GM18502 (cell line): ENCODE data around the gene KCNK1.

Experiments used
- ATAC-seq: cut with Tn5 transposase; IDR thresholded peaks from one replicate; pipeline ENCODE4 v1.9.1; 2021; ENCODE audit warnings: mild to moderate bottlenecking; ENCODE audit not compliant: unreplicated experiment, poor library complexity

The KCNK1 gene

DNA sequence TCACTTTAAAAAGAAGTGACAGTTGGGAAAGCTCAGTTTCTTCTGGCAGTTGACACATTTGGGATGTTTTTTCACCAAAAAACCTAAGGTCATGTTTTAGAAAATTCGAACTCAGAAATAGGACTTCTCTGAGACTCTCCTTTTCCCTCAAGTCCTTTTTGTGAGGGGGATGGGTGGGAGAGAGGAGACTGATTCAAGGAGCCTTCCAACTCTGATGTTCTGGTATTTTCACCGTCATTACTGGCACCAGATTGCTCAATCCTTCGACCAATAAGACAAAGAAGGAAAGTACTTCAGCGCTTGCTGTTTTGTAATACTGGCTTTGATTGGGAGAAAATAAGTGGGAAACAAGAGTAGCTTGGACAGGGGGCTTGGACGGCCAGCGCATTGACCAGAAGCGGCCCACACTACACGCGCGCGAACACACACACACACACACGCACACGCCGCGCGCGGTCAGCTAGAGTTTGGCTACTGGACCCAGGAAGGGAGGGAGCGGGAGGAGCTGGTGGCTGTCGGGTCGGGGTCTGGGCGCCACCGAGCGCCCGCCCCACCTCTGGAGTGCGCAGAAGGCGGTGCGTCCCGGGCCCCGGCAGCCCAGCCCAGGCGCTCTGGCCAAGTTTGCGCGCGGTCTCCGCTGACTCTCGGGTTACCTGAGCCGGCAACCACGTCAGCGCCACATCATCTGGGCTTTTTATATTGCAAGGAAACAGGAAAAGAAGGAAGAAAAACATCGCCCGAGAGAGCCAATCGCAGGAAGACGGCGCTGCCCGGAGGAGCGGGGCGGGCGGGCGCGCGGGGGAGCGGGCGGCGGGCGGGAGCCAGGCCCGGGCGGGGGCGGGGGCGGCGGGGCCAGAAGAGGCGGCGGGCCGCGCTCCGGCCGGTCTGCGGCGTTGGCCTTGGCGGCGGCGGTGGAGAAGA lies at the start of gene KCNK1:
Gene KCNK1, plus strand, starts transcription at position 855 of the 921 bp plus-strand sequence. Its CDS starts 66 bp downstream, at position 921.
- peak; percentile 44 for ATAC-seq

DNA sequence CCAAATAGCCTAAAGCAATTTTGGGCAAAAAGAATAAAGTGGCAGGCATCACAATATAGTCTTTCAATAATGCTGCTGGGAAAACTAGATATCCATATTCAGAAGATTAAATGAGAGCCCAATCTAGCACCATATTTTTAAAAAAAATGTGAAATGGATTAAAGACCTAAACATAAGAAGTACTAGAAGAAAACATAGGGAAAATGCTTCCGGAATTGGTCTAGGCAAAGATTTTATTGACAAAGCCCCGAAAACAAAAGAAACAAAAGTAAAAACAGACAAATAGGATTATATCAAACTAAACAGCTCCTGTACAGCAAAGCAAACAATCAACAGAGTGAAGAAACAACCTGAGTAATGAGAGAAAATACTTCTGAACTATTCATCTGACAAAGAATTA lies 48.6 kb upstream of the KCNK1 start:
- ATAC-seq = no peak

DNA sequence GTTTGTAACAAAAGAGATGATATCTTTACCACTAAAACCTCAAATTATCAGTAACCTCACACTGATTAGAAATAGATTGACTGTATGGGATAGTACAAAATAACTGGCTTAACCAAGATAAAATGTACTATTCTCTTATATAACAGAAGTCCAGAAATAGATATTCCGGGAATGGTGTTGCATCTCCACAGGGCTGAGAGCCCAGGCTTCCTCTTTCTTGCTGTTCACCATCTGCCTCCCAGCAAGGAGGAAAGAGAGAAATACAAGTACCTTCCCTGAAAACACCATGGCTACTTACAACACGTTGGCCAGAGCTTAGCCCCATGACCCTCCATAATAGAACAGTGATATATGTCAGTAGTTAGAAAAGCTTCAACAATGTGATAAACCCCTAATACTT lies 47.0 kb upstream of the KCNK1 start:
- ATAC-seq = no peak

DNA sequence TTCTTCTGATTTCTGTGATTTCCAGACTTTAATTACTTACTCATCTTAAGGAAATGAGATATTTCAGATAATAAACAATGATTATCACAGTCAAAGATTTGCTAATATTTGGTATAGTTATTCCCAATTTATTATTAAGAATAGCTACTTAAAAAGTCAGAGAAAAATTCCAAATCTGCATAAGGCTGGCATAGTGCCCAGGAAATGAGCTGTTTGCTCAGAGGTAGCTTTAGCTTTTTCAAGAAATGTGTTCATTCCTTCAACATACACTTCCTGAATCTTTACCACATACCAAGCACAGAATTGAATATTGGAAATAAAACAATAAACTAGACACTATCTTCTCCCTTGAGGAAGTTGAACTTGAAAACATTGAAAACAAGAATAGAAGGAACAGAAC lies 44.3 kb upstream of the KCNK1 start:
- ATAC-seq = no peak

DNA sequence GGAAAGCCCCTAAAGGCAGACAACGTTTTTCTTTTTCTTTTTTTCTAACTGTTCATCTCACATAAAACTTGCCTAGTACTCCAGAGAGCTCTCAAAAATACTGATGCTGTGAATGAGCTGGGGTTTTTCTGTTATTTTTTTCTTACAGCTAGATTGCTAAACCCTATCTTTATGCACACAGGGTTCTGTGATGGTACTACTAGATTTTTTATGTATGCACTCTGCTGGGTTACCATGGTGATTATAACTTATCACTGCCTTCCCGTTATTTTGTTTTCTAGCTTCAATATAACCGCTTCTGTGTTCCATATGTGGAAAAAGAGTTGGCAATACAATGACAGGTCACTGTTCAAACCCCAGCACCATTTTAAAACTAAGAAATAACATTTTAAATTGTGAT lies 43.7 kb upstream of the KCNK1 start:
- no peak for ATAC-seq

DNA sequence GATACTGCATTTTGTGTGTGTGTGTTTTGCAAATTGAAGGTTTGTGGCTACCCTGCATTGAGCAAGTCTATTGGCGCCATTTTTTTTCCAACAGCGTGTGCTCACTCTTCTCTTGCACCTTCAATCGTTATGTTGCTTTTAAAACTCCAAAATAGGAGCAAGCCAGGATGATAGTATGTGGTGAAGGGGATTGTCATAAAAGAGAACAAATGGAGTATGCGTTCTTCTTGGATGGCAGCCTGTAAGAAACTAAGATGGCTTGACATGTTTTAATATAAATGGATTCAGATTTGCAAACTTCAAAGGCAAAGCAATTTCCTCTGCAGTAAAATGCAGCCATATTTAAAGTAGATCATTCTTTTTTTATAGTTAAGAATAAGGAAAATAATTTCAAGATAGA lies 43.2 kb upstream of the KCNK1 start:
- ATAC-seq = no peak

DNA sequence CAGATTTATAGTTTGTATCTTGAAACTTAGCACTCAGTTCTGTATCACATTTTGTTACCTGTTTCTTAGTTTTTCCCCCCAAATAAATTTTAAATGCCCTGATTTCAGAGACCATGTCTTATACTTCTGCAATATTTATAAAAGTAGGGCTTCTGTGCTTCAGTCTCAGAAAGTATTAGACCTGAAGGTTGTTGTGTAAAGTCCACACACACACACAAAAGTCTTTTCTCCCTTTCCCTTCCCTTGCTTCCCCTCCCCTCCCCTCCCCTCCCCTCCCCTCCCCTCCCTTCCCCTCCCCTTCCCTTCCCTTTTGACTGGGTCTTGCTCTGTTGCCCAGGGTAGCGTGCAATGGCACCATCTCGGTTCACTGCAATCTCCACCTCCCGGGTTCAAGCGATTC lies 41.0 kb upstream of the KCNK1 start:
- ATAC-seq = no peak

DNA sequence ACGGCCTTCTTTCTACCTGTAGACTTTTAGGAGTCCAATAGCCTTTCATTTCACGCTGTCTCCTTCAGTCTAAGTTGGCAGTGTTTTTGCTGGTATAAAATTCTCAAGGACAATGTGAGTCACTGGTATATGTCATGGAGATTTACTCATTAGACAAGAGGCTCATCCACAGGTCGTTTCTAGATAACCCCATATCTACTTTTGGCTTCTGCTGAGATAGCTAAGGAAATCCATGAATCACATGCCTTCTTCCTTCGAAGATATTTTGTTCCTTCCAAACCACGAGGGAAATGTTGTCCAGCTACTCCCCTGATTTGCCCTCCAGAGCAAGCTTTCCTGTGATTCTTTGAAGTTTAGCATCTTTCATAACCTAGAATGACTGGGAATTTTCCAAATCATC lies 38.5 kb upstream of the KCNK1 start:
- no peak for ATAC-seq

DNA sequence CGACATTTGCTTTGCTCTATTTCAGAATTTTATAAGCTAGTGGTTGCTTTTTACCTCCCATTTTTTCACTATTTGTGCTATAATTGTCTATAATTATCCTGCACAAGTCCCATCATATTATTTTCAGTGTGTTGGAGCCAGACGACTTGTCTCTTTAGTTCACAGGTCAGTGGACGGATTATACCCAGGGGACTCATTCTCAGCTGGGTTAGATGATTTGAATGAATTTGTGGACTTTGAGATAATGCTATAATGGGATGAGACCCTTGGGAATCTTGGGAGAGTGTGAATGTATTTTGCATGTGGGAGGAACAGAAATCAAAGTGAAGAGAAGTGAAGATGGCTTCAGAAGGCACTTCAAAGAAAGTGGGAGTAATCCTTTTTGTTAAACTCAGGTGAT lies 31.5 kb upstream of the KCNK1 start:
- no peak for ATAC-seq

DNA sequence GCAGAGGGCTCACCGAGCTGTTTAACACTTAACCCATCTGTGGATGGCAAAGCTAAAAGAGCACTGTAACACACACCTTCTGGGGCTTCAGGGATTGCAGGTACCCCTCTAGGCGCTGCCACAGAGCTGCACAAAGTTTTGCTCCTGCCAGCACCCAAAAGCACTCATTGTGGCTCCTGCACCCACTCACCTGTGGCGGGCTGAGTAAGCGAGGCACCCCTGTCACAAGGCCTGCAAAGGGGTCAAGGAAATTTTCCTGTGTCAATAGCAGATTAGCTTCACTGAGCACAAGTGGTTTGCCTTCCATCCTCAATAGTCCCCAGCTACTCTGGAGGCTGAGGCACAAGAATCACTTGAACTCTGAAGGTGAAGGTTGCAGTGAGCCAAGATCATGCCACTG lies 29.5 kb upstream of the KCNK1 start:
- no peak for ATAC-seq

DNA sequence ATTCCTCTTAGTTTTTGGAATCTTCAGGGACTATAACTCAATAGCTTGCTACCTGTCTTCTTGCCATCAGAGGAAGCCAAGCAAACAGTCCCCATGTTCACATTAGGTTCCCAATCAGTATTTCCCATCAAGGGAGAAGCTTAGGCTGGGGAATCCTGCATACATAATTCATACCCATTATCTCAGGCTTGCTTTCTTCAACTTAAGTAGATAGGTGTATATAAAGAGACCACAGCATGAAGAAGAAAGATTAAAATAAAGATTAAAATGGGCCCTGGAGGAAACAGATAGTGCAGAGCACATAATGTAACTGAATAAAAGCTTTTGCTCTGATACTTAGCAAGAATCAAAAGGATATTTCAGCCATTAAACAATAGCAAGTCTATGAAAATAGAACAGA lies 29.0 kb upstream of the KCNK1 start:
- ATAC-seq = no peak

DNA sequence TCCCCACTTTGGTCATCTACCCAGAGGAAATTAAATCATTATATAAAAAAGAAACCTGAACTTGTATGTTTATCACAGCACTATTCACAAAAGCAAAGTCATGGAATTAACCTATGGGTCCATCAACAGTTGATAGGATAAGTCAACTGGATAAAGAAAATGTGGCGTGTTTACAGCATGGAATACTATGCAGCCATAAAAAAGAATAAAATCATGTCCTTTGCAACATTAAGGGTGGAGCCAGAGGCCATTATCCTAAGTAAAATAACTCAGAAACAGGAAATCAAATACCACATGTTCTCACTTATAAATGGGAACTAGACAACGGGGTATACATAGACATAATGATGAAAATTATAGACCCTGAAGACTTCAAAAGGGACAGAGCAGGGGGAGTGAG lies 27.6 kb upstream of the KCNK1 start:
- no peak for ATAC-seq

DNA sequence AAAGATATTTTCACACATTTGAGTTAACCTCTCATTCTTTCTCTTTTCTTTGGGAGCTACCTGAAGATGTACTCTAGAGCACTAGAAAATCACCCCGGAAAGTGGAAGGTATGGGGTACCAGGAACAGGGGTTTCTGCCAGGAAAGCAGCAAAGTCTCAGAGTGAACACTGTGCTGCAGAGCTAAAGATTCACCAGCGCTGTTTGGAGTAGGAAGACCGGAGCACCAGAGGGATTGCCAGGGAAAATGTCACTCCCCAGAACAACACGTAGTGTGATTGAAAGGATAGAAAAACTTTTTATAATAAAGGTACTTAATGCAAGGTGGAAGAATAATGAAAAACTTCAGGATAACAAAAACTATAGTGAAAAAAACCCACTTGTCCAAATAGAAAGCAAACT lies 26.7 kb upstream of the KCNK1 start:
- ATAC-seq = no peak

DNA sequence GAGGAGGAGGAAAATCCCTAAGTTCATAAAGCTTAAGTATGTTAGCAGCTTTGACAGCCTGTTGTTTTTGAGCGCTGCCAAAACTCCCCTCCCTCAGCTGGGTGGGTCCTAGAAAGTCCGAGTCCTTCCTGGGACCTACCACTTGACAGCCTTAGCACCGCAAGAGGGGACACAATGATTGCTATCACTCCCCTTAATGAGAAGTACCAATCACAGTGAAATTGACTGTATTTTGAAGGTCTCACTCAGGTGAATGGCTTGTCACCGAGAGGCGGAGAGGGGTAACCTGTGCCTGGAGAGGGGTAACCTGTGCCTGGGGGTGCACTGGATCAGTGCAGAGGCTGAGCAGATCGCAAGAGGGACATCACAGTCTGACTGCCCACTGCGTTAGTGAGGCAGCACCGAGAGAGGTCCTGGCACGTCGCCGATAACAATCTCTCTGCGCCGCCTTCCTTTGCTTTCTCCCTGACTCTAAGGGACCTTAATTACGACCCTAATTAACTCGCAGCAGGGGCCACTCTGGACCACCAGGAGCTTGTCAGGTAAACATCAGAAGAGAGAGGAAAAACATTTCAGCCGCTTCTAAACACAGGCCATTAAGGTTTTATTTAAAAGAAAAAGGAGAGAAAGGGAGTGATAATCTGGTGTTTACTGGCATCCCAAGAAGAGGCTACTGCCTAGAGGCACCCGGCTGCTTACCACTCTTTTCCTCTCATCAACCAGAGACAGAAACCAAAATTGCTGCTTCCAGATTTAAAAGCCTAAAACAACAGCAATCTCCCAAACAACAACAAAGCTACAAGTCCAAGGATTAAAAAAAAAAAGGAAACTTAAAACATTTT lies 25.7 kb upstream of the KCNK1 start:
- ATAC-seq = peak; percentile 52

DNA sequence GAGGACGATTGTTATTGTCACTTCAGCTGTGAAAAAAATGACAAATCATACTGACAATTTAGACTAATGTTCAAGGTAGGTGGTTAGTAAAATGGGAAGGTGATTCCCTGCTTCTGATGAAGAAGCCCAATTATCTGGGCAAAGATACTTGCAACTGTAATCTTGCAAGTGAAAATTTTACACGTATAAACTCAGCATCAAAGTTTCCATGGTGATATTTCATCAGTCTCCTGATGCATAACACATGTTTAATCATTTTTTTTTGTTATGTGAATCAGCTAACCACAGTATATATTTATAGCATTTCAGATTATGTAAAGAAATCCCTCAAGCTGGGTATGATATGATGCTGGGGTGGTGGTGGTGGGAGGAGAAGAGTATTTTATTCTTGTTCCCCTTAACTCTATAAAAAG lies 16.4 kb upstream of the KCNK1 start:
- ATAC-seq = no peak

DNA sequence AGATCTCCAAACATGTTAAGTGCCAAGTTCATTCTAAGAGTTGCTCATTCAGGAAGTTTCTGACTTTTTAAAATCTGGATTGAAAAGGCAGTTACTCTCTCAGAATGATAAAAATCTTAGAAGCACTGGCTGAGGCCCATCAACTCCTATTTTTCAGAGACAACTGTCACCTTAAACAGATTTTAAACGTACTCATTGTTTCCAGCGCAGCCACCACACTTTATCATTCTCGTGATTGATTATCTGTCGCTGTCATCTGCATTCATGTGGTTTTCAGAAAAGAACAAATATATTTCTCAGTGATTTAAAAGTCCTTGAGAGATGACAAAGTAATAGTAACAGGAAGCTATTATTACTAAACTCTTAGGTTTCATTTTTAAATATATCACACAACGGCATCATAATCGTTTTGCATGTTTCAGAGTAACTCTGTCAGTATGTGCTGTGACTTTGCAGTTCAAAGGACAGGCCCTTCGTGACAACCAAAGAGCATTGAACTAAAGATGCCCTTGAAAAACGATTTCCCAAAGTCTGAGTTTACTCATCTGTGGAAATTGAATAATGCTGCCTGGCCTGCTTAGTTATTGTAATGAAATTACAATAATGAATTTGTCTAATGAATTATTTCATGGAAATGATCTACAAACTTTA lies 14.9 kb upstream of the KCNK1 start:
- ATAC-seq = peak; percentile 93

DNA sequence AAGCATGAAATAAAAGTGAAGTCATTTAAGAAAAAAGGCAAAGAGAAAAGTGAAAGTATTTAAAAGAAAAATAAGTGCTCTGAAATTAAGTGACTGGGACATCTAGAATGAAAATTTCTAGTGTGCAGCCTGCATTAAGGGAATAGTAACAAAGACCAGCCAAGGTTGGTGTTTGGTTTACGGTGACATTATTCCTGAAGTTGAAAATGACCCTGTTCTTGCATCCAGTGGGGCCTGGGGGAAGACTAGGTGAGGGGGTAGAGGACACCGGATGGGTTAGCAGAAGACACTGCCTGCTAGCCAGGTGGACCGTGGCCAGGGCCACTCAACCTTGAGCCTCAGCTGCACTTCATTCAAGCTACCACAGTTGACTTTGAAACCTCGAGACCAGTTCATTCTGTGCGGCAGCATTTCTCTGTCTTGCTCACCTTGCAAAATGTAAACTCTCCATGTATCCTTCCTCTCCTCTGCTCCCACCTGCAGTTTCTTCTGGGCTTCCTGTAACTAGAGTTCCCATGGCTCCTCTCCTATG lies 14.3 kb upstream of the KCNK1 start:
- peak; percentile 37 for ATAC-seq

DNA sequence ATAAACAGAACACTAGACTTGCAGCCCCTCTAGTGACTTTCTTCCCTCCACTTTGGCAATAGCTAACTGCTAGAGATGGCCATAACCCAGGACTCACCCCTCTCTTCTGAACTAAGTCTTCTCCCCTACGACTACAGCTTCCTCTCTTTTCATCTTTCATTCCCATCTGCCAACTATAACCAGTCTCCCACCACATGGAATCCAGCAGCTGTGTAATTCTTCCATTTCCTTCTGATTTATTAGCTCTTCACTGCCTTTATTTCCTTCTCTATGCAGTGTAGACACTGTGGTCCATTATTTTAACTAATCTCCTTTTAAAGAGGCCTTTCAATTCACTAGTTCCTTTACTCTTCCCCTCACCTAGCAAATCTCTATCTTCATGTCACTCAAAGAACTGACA lies 13.4 kb upstream of the KCNK1 start:
- no peak for ATAC-seq

DNA sequence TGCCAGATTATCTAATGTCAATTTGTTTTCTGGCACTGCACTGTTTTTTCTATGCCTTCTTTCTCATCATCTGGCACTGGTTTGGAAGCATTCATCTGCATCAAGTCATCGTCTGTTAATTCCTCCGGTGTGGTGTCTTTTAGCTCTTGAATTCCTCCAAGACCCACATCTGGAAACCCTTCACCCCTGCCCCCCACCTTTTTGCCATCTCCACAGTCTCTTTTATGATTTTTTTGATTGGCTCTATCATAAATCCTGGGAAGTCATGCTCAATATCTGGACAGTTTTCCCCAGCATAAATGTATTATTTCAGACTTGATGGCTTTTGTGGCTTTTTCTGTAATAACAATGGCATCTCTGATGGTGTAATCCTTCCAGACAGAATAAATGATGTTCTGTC lies 10.4 kb upstream of the KCNK1 start:
- no peak for ATAC-seq

DNA sequence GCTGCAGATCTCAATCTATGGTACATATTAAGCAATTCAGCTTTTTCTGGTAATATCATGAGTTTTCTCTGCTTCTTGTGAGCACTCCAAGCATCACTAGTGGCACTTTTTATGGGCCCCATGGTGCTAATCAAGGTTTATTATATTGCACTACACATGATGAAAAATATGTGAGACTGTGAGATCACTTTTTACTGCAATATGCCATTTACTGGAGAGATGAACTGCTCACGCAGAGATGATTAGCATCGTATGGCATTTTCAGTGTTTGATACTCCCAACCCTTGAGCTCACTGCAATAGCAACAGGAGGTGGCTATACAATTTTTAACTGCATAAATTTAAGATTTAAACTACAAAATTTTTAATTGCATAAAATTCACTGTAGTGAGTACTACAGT lies 8.7 kb upstream of the KCNK1 start:
- no peak for ATAC-seq

DNA sequence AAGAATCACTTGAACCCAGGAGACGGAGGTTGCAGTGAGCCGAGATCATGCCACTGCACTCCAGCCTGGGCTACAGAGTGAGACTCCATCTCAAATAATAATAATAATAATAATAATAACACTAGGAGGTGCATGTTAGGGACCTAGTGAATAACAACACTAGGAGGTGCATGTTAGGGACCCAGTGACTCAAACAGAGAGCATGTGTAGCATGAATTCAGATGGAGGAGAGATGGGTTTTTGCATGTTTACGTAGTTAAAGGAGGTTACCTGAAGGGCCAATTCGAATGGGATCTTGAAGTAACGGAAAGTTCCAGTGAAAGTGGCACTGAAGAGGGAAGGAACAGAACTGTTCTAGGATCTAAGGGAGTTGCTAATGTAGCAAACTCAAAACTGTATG lies 7.1 kb upstream of the KCNK1 start:
- ATAC-seq = peak; percentile 22
